SK-N-SH (cell line): ENCODE results near the gene SOX11.

ENCODE experiments used
- CHD2 ChIP-seq: fragments of 150-350 bp; IDR thresholded peaks from 2 replicates; pipeline ENCODE4 v1.6.1; 2018; ENCODE audit warnings: low read length; ENCODE audit not compliant: partially characterized antibody
- CTCF ChIP-seq: fragments of 200-600 bp; sonication (generic); IDR thresholded peaks from 2 replicates; pipeline ENCODE4 v1.6.1; 2017; ENCODE audit warnings: antibody characterized with exemption, mild to moderate bottlenecking, moderate library complexity
- ELF1 ChIP-seq: IDR thresholded peaks from 2 replicates; pipeline ENCODE4 v1.4.0; 2012
- EP300 ChIP-seq, 2 experiments: IDR thresholded peaks; 2 replicates each; pipeline versions ENCODE4 v1.4.0 to v1.6.1; 2012; ENCODE audit warnings: borderline replicate concordance in 1 of 2, low read depth in 1 of 2, low read length in 1 of 2
- IRF3 ChIP-seq: fragments of 150-350 bp; IDR thresholded peaks from 2 replicates; pipeline ENCODE4 v1.6.1; 2016; ENCODE audit warnings: mild to moderate bottlenecking, low read depth, low read length
- MAX ChIP-seq: IDR thresholded peaks from 2 replicates; pipeline ENCODE4 v1.4.0; 2012; ENCODE audit warnings: low read depth
- PBX3 ChIP-seq: IDR thresholded peaks from 2 replicates; pipeline ENCODE4; 2012
- POLR2AphosphoS5 ChIP-seq: IDR thresholded peaks from 2 replicates; pipeline ENCODE4 v1.6.1; 2012; ENCODE audit warnings: low read depth, low read length
- RCOR1 ChIP-seq: fragments of 150-350 bp; IDR thresholded peaks from 2 replicates; pipeline ENCODE4 v1.6.1; 2017; ENCODE audit warnings: antibody characterized with exemption, low read length
- TAF1 ChIP-seq: IDR thresholded peaks from 2 replicates; pipeline ENCODE4 v1.6.1; 2012; ENCODE audit warnings: low read depth, mild to moderate bottlenecking, low read length, moderate library complexity, borderline replicate concordance
- TEAD4 ChIP-seq: IDR thresholded peaks from 2 replicates; pipeline ENCODE4 v1.4.0; 2012; ENCODE audit warnings: mild to moderate bottlenecking, borderline replicate concordance; ENCODE audit not compliant: insufficient read depth
- YY1 ChIP-seq: IDR thresholded peaks from 2 replicates; pipeline ENCODE4 v1.4.0; 2012; ENCODE audit warnings: low read depth, mild to moderate bottlenecking
- TF ChIP-seq, protein P1 (sequence below): IDR thresholded peaks from 2 replicates; pipeline ENCODE4 v1.6.1; 2012; ENCODE audit warnings: mild to moderate bottlenecking, low read depth, low read length, moderate library complexity

DNA sequence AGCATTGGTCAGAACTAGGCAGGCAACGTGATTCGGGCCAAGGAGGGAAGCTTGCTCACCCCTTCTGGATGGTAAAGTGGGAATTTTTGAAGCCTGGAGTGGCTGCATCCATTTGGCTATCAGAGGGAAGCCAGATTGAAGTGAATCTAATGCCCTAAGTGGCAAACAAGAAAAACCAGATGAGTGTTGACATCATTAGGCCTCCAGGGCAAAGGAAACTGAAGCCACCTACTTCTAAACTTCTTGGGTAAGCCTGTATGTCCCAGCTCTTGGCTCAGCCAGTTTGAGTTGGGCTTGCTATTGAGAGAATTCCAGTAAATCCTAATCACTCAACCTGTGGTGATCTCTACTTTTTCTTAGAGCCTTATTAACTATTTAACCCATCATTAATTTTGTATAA lies 20.9 kb downstream of the SOX11 start:
- TF ChIP-seq CHD2 (no peak), PBX3 (no peak), CTCF (no peak), IRF3 (no peak), YY1 (no peak), RCOR1 (no peak), POLR2AphosphoS5 (no peak), TEAD4 (no peak), ELF1 (no peak), TAF1 (no peak), MAX (no peak), EP300 (IDR thresholded peaks at IDR 0.05; ENCODE audit: borderline replicate concordance in 1 of 2, low read depth in 1 of 2, low read length in 1 of 2) (no peak)
- TF ChIP-seq, protein P1, sequence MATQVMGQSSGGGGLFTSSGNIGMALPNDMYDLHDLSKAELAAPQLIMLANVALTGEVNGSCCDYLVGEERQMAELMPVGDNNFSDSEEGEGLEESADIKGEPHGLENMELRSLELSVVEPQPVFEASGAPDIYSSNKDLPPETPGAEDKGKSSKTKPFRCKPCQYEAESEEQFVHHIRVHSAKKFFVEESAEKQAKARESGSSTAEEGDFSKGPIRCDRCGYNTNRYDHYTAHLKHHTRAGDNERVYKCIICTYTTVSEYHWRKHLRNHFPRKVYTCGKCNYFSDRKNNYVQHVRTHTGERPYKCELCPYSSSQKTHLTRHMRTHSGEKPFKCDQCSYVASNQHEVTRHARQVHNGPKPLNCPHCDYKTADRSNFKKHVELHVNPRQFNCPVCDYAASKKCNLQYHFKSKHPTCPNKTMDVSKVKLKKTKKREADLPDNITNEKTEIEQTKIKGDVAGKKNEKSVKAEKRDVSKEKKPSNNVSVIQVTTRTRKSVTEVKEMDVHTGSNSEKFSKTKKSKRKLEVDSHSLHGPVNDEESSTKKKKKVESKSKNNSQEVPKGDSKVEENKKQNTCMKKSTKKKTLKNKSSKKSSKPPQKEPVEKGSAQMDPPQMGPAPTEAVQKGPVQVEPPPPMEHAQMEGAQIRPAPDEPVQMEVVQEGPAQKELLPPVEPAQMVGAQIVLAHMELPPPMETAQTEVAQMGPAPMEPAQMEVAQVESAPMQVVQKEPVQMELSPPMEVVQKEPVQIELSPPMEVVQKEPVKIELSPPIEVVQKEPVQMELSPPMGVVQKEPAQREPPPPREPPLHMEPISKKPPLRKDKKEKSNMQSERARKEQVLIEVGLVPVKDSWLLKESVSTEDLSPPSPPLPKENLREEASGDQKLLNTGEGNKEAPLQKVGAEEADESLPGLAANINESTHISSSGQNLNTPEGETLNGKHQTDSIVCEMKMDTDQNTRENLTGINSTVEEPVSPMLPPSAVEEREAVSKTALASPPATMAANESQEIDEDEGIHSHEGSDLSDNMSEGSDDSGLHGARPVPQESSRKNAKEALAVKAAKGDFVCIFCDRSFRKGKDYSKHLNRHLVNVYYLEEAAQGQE: no peak
